GM23248 (cell line): ENCODE data around the gene TNFRSF18.

Experiments used
- EZH2 ChIP-seq: fragments of 200-600 bp; sonication (generic); IDR thresholded peaks from 2 replicates; pipeline ENCODE4 v1.6.1; 2018; ENCODE audit warnings: antibody characterized with exemption, mild to moderate bottlenecking; ENCODE audit not compliant: insufficient read depth, poor library complexity, severe bottlenecking
- EZH2phosphoT487 ChIP-seq: fragments of 200-600 bp; sonication (generic); IDR thresholded peaks from 2 replicates; pipeline ENCODE4 v1.6.1; 2018; ENCODE audit warnings: antibody characterized with exemption, moderate library complexity, mild to moderate bottlenecking, low read depth; ENCODE audit not compliant: insufficient read depth

- TF ChIP-seq EZH2 (no peak), EZH2phosphoT487 (no peak)
Observed at GRCh38 chr1:1183833-1184775, 22.3 kb downstream of the TNFRSF18 start.
